HG02885 (cell line): ENCODE measurements around the gene SPOCK1.

Experiments used
- ATAC-seq: cut with Tn5 transposase; IDR thresholded peaks from one replicate; pipeline ENCODE4 v1.9.1; 2021; ENCODE audit warnings: mild to moderate bottlenecking; ENCODE audit not compliant: unreplicated experiment, poor library complexity

SPOCK1 gene

GRCh38 chr5:137070521-137070920 lies 428.6 kb downstream of the SPOCK1 start:
- no peak for ATAC-seq

GRCh38 chr5:137069358-137069757 lies 429.8 kb downstream of the SPOCK1 start:
- no peak for ATAC-seq

- no peak for ATAC-seq
Measured at GRCh38 chr5:137061382-137061781, 437.7 kb downstream of the SPOCK1 start.

GRCh38 chr5:137058089-137058488 lies 441.0 kb downstream of the SPOCK1 start:
- ATAC-seq, result no peak

GRCh38 chr5:137056676-137057075 lies 442.4 kb downstream of the SPOCK1 start:
- ATAC-seq, result no peak

GRCh38 chr5:137055271-137055872 lies 443.8 kb downstream of the SPOCK1 start:
- no peak for ATAC-seq

GRCh38 chr5:137054792-137055191 lies 444.3 kb downstream of the SPOCK1 start:
- ATAC-seq, result no peak

GRCh38 chr5:137054335-137054734 lies 444.8 kb downstream of the SPOCK1 start:
- no peak for ATAC-seq

GRCh38 chr5:137051161-137051560 lies 448.0 kb downstream of the SPOCK1 start:
- no peak for ATAC-seq

GRCh38 chr5:137040641-137041340 lies 458.3 kb downstream of the SPOCK1 start:
- no peak for ATAC-seq

GRCh38 chr5:137040024-137040423 lies 459.1 kb downstream of the SPOCK1 start:
- ATAC-seq, result no peak

- no peak for ATAC-seq
Measured at GRCh38 chr5:137037848-137038247, 461.3 kb downstream of the SPOCK1 start.

GRCh38 chr5:137036640-137037039 lies 462.5 kb downstream of the SPOCK1 start:
- ATAC-seq, result no peak

GRCh38 chr5:137035480-137035878 lies 463.6 kb downstream of the SPOCK1 start:
- no peak for ATAC-seq

GRCh38 chr5:137034764-137035479 lies 464.2 kb downstream of the SPOCK1 start:
- no peak for ATAC-seq

GRCh38 chr5:137034213-137034612 lies 464.9 kb downstream of the SPOCK1 start:
- no peak for ATAC-seq

GRCh38 chr5:137032929-137033328 lies 466.2 kb downstream of the SPOCK1 start:
- ATAC-seq, result no peak

GRCh38 chr5:137027758-137028157 lies 471.4 kb downstream of the SPOCK1 start:
- ATAC-seq, result no peak

- no peak for ATAC-seq
Measured at GRCh38 chr5:137026296-137026695, 472.8 kb downstream of the SPOCK1 start.

GRCh38 chr5:137024044-137024443 lies 475.1 kb downstream of the SPOCK1 start:
- ATAC-seq, result no peak

- ATAC-seq, result no peak
Measured at GRCh38 chr5:137023371-137023770, 475.8 kb downstream of the SPOCK1 start.
